SU-DHL-6 (cell line): ENCODE measurements around the gene AK9.

Source experiments
- H2AFZ ChIP-seq: fragments of 200-600 bp; sonication (generic); 2 replicates; pipeline ENCODE4 v1.6.1; 2014; ENCODE audit warnings: low read depth, mild to moderate bottlenecking, moderate library complexity, mixed read lengths, antibody characterized with exemption, low read length; ENCODE audit not compliant: severe bottlenecking
- H3F3A ChIP-seq: fragments of 200-600 bp; shearing (Covaris generic); 2 replicates; pipeline ENCODE4 v1.6.0; 2016; ENCODE audit warnings: antibody characterized with exemption, mild to moderate bottlenecking; ENCODE audit not compliant: insufficient read depth
- H3K27ac ChIP-seq: fragments of 200-600 bp; sonication (generic); 2 replicates; pipeline ENCODE4 v1.5.1; 2016; ENCODE audit warnings: low read depth, mild to moderate bottlenecking, low read length, moderate library complexity, mixed read lengths
- H3K27me3 ChIP-seq: fragments of 200-600 bp; sonication (generic), shearing (Covaris generic); 2 replicates; pipeline ENCODE4 v1.6.0; 2014; ENCODE audit warnings: mild to moderate bottlenecking, low read length
- H3K36me3 ChIP-seq: fragments of 200-600 bp; sonication (generic); 2 replicates; pipeline ENCODE4 v1.6.1; 2014; ENCODE audit warnings: mild to moderate bottlenecking, low read length, mixed read lengths
- H3K4me2 ChIP-seq: fragments of 300-600, 200-600 bp; shearing (Covaris generic), sonication (generic); 2 replicates; pipeline ENCODE4 v1.6.0; 2014; ENCODE audit warnings: low read length, low read depth, mild to moderate bottlenecking; ENCODE audit not compliant: poor library complexity, severe bottlenecking
- H3K4me3 ChIP-seq: fragments of 200-600 bp; sonication (generic); 2 replicates; pipeline ENCODE4 v1.5.1; 2014; ENCODE audit warnings: antibody characterized with exemption, low read length, mild to moderate bottlenecking, mixed read lengths; ENCODE audit not compliant: insufficient read depth, poor library complexity, severe bottlenecking
- H3K79me2 ChIP-seq: fragments of 200-600 bp; sonication (generic); 2 replicates; pipeline ENCODE4 v1.6.1; 2014; ENCODE audit warnings: mild to moderate bottlenecking, low read length, moderate library complexity; ENCODE audit not compliant: insufficient read depth
- H3K9ac ChIP-seq: fragments of 200-600 bp; sonication (generic); 2 replicates; pipeline ENCODE4 v1.7.0; 2014; ENCODE audit warnings: mild to moderate bottlenecking, low read length
- H3K9me2 ChIP-seq: fragments of 200-600 bp; sonication (generic); replicated peaks from 2 replicates; pipeline ENCODE4 v1.6.1; 2014; ENCODE audit warnings: low read length; ENCODE audit not compliant: insufficient read depth
- H3K9me3 ChIP-seq: fragments of 200-600 bp; sonication (generic); 2 replicates; pipeline ENCODE4 v1.6.1; 2014; ENCODE audit warnings: low read length, mixed read lengths; ENCODE audit not compliant: insufficient read depth
- H4K20me1 ChIP-seq: fragments of 200-600 bp; sonication (generic); 2 replicates; pipeline ENCODE4 v1.6.1; 2014; ENCODE audit warnings: low read depth, mild to moderate bottlenecking, antibody characterized with exemption, low read length, moderate library complexity, mixed read lengths
- EZH2phosphoT487 ChIP-seq: fragments of 200-600 bp; sonication (generic), shearing (Covaris generic); conservative IDR thresholded peaks from 2 replicates; pipeline ENCODE4 v1.6.1; 2018; ENCODE audit warnings: mild to moderate bottlenecking, antibody characterized with exemption, low read length, moderate library complexity, mixed read lengths
- TF ChIP-seq, protein P1 (sequence below): fragments of 200-600 bp; sonication (generic); IDR thresholded peaks from one replicate; pipeline ENCODE4 v1.5.1; 2017; ENCODE audit warnings: antibody characterized with exemption, mild to moderate bottlenecking, low read length, moderate library complexity; ENCODE audit not compliant: insufficient read depth, poor library complexity, severe bottlenecking

AK9 gene

DNA sequence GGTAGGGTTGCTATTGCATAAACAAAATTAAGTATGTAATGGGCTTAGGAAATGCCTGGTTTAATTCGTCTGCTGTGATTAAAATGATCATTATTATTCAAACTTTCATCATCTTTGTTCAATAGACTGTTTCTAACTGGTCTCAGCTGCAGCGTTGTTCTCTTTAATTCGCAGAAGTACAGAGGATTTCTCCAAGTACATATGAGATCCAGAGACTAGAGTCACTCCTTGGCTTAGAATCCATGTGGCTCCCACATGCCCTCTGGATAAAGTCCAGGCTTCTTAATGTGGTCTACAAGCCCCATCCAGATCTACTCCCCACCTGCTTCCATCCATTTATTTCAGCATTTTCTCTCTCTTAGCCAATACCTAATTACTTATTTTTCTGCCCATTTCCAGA lies 206.9 kb downstream of the AK9 start:
- H3K27ac ChIP-seq: no peak overlapping the region
- peak overlapping the region; percentile 96 for H2AFZ ChIP-seq
- peaks cover 38% of the 10 kb centered on the region for H3K79me2 ChIP-seq
- peaks cover 6% of the 10 kb centered on the region; the same call in 1 of the 2 replicates for H3F3A ChIP-seq
- H3K4me3 ChIP-seq: no peak overlapping the region
- TF ChIP-seq, protein P1, sequence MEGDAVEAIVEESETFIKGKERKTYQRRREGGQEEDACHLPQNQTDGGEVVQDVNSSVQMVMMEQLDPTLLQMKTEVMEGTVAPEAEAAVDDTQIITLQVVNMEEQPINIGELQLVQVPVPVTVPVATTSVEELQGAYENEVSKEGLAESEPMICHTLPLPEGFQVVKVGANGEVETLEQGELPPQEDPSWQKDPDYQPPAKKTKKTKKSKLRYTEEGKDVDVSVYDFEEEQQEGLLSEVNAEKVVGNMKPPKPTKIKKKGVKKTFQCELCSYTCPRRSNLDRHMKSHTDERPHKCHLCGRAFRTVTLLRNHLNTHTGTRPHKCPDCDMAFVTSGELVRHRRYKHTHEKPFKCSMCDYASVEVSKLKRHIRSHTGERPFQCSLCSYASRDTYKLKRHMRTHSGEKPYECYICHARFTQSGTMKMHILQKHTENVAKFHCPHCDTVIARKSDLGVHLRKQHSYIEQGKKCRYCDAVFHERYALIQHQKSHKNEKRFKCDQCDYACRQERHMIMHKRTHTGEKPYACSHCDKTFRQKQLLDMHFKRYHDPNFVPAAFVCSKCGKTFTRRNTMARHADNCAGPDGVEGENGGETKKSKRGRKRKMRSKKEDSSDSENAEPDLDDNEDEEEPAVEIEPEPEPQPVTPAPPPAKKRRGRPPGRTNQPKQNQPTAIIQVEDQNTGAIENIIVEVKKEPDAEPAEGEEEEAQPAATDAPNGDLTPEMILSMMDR: no peak
- TF ChIP-seq EZH2phosphoT487: no peak
- peak overlapping the region; percentile 60; the same call in 1 of the 2 replicates for H3K9ac ChIP-seq
- peak overlapping the region; percentile 81 for H3K4me2 ChIP-seq
- peaks cover 2% of the 10 kb centered on the region; the same call in 1 of the 2 replicates for H4K20me1 ChIP-seq
- no peaks in the 10 kb centered on the region for H3K9me3 ChIP-seq
- H3K9me2 ChIP-seq: no peaks in the 10 kb centered on the region
- H3K36me3 ChIP-seq: peaks cover 15% of the 10 kb centered on the region
- no peaks in the 10 kb centered on the region for H3K27me3 ChIP-seq

DNA sequence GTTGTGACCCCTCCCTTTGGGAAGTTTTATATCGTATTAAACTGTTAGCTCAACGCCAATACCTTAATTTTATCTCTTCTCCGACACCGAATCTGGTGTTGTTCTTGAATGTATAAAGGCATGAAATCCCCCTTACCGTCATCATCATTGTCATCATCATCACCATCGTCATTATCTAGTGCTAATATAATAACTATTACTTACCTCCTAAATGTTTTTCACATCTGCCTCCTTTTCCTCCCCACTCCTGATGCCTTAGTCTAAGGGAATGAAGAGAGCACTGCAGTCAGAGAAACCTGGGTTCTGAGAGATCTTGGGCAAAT lies 207.3 kb downstream of the AK9 start:
- Histone ChIP-seq H3F3A (peaks cover 6% of the 10 kb centered on the region; the same call in 1 of the 2 replicates), H3K27ac (no peak overlapping the region), H3K9me2 (no peaks in the 10 kb centered on the region), H3K4me3 (peak overlapping the region; percentile 58), H2AFZ (peak overlapping the region; percentile 96), H3K27me3 (no peaks in the 10 kb centered on the region), H3K79me2 (peaks cover 42% of the 10 kb centered on the region), H3K9me3 (no peaks in the 10 kb centered on the region), H4K20me1 (peaks cover 5% of the 10 kb centered on the region; the same call in 1 of the 2 replicates), H3K36me3 (peaks cover 16% of the 10 kb centered on the region), H3K9ac (peak overlapping the region; percentile 60), H3K4me2 (peak overlapping the region; percentile 81)
- TF ChIP-seq, protein P1: no peak
- no peak for TF ChIP-seq EZH2phosphoT487

DNA sequence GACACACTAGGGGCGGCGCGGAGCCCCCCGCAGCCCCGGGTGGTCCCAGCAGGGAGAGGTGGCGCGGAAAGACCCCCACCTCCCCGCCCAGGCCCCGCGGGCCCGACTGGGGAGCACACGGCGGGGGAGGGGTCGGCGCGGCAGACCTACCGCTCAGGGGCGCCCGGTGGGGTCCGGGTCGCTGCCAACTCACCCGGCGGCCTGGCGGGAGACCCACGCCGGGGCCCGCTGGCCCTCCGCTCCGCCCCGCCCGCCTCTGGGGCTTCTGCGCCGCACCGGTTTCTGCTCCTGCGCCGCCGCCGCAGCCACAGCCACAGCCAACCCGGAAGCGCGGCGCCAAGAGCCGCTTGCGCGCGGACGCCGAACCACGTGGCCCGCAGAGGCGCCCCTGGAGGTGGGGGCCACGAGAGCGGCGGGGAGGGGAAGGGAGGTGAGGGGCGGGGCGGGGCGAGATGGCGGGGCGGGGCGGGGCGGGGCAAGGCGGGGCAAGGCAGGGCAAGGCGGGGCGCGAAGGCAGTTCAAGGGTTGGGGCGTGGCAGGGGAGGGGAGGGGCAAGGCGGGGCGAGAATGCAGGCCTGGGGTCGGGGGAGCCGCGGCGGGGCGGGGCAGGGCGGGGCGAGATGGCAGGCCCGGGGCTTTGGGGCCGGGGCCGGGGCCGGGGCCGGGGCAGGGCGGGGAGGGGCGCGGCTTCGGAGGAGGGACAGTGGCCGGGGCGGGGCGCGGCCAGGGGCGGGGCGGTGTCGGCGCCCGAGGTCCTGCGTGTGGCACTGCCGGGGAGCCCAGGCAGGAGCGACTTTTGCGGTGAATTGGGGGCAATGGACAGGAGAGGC lies 207.9 kb downstream of the AK9 start, which contains the start of gene ZBTB24:
Gene ZBTB24 (minus strand): TSS at position 315 of the 830 bp plus-strand sequence. CDS start 1,193 bp downstream, outside the sequence.
- H4K20me1 ChIP-seq: peaks cover 11% of the 10 kb centered on the region; the same call in 1 of the 2 replicates
- no peak for TF ChIP-seq EZH2phosphoT487
- TF ChIP-seq, protein P1: no peak
- H3K4me2 ChIP-seq: peak within 1 kb of the TSS; percentile 81
- no peaks in the 10 kb centered on the region for H3K9me3 ChIP-seq
- H3F3A ChIP-seq: peaks cover 6% of the 10 kb centered on the region; the same call in 1 of the 2 replicates
- peak within 1 kb of the TSS; percentile 35 for H3K27ac ChIP-seq
- H3K79me2 ChIP-seq: peaks cover 48% of the 10 kb centered on the region
- no peaks in the 10 kb centered on the region for H3K9me2 ChIP-seq
- peak within 1 kb of the TSS; percentile 96 for H2AFZ ChIP-seq
- H3K36me3 ChIP-seq: peaks cover 18% of the 10 kb centered on the region
- H3K27me3 ChIP-seq: no peaks in the 10 kb centered on the region
- peak within 1 kb of the TSS; percentile 72 for H3K4me3 ChIP-seq
- H3K9ac ChIP-seq: peak within 1 kb of the TSS; percentile 98
